Calu3 (cell line): Measurements from ENCODE around the gene FRS3. TPM values are rescaled to one million over a fixed set of nuclear protein-coding genes. Genes with fewer than 3 reads are reported as not detected.

Experiments
- BruUV-seq: library from RNA; stranded (reverse); fragments of 400-500 nt; replicated peaks from 2 replicates; lab custom pipeline; 2021; lab: Mats Ljungman, UMichigan
- CTCF ChIA-PET: fragments of 300-600 bp; sonication (Branson Sonifier 250); formaldehyde crosslinking; loops from one replicate; lab custom pipeline; 2022; ENCODE audit warnings: antibody characterized with exemption; lab: Charles Lee
- DNase-seq: peaks from one replicate; pipeline ENCODE4 v3.0.0; 2022
- H3K27ac Mint-ChIP-seq: one replicate; pipeline ENCODE4 v1.8.0; 2022; ENCODE audit warnings: mixed read lengths; ENCODE audit not compliant: unreplicated experiment
- H3K27me3 Mint-ChIP-seq: one replicate; pipeline ENCODE4 v1.8.0; 2022; ENCODE audit warnings: mixed read lengths; ENCODE audit not compliant: unreplicated experiment
- H3K36me3 Mint-ChIP-seq: one replicate; pipeline ENCODE4 v1.8.0; 2022; ENCODE audit warnings: mild to moderate bottlenecking, moderate library complexity, mixed read lengths; ENCODE audit not compliant: insufficient read depth, unreplicated experiment
- H3K4me1 Mint-ChIP-seq: one replicate; pipeline ENCODE4 v1.8.0; 2022; ENCODE audit warnings: mild to moderate bottlenecking, low read depth, mixed read lengths; ENCODE audit not compliant: unreplicated experiment
- H3K4me3 Mint-ChIP-seq: one replicate; pipeline ENCODE4 v1.8.0; 2022; ENCODE audit warnings: mild to moderate bottlenecking, low read depth, moderate library complexity, mixed read lengths; ENCODE audit not compliant: unreplicated experiment
- H3K9me3 Mint-ChIP-seq: one replicate; pipeline ENCODE4 v1.8.0; 2022; ENCODE audit warnings: low read depth, mixed read lengths; ENCODE audit not compliant: unreplicated experiment
- intact Hi-C: fragments of 100-400 bp; cut with micrococcal nuclease; formaldehyde crosslinking; loops from one replicate; pipeline ENCODE4 v1.10.0; 2022; ENCODE audit not compliant: unreplicated experiment
- total RNA-seq: library from RNA; stranded (reverse); gene quantifications from 2 replicates; pipeline ENCODE4 v1.2.3, GENCODE V29; 2022
- TF ChIP-seq, protein P1 (sequence below): fragments of 200-600 bp; IDR thresholded peaks from one replicate; pipeline ENCODE4 v1.8.0; 2022; ENCODE audit warnings: antibody characterized with exemption; ENCODE audit not compliant: unreplicated experiment

Gene FRS3
- total RNA-seq, 1 experiment from 2014 or later = 6.6 TPM

DNA sequence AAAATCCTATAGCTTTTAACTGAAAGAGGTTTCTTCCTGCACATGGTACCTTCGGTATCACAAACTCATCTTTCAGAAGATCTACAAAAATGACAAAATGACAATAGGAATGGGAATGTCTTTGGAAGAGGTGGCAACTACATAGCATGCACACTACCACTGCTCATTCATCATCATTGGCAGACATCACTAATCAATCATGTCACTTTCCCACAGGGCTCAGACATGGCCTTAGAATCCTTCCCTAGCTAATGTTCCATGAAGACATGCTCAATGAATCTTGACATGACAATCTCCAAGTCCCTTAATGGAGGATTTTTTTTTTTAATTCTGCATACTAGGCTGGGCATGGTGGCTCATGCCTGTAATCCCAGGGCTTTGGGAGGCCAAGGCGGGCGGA is 29.3 kb downstream of the FRS3 start:
- no peak for DNase-seq
- BruUV-seq = no TSS peak
- Mint-ChIP-seq H3K27me3 (peaks cover 10% of the 10 kb centered on the region), H3K36me3 (no peaks in the 10 kb centered on the region), H3K9me3 (no peaks in the 10 kb centered on the region), H3K27ac (no peak overlapping the region), H3K4me1 (peaks cover 12% of the 10 kb centered on the region), H3K4me3 (no peak overlapping the region)
- CTCF ChIA-PET = interaction anchor here (1.3 kb wide), 1 partner anchor 10 kb away, joined by 3 read pairs; no protein-coding TSS in a partner anchor
- TF ChIP-seq, protein P1, sequence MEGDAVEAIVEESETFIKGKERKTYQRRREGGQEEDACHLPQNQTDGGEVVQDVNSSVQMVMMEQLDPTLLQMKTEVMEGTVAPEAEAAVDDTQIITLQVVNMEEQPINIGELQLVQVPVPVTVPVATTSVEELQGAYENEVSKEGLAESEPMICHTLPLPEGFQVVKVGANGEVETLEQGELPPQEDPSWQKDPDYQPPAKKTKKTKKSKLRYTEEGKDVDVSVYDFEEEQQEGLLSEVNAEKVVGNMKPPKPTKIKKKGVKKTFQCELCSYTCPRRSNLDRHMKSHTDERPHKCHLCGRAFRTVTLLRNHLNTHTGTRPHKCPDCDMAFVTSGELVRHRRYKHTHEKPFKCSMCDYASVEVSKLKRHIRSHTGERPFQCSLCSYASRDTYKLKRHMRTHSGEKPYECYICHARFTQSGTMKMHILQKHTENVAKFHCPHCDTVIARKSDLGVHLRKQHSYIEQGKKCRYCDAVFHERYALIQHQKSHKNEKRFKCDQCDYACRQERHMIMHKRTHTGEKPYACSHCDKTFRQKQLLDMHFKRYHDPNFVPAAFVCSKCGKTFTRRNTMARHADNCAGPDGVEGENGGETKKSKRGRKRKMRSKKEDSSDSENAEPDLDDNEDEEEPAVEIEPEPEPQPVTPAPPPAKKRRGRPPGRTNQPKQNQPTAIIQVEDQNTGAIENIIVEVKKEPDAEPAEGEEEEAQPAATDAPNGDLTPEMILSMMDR = no peak
- intact Hi-C loops = no loop called here

DNA sequence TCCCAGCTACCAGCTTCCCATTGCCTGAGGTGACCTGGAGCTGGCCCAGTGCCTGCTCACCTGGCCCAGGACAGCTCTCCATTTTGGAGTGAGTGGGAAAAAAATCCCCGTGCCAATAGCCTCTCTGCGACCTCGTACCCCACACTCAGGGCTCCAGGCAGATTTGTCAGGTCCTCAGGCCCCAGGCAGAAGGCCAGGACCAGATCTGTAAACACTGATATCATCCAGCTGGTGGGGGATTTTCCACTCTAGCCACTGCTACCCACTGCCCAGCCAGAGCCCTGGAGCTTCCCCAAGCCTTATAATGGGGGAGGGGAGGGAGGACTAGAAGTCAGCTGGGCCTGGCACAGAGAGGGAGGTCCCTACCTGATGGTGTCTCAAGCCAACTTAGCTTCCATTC is 31.2 kb downstream of the FRS3 start:
- CTCF ChIA-PET = interaction anchor here (1.1 kb wide), 1 partner anchor 17 kb away, joined by 7 read pairs; no protein-coding TSS in a partner anchor
- H3K4me3 Mint-ChIP-seq = no peak overlapping the region

DNA sequence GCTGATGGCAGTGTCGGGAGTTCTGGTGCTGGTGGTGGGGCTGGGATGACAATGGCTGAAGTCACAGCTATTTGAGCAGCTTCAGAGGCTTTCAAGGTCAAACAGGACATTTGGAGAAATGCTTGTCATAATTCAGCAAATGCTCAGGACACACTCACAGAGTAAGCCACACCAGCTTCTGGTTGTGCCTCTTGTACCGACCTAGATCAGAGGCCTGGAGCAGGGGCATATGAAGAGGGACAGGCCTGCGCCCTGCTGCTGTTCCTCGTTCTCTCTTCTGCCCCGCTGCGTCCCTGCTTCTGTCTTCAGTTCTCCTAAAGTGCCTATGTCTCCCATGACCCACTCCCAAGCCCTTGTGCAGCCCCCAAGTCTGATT is 31.6 kb downstream of the FRS3 start:
- no TSS peak for BruUV-seq
- Mint-ChIP-seq H3K27me3 (no peaks in the 10 kb centered on the region), H3K9me3 (no peaks in the 10 kb centered on the region), H3K4me3 (no peak overlapping the region), H3K4me1 (peaks cover 20% of the 10 kb centered on the region), H3K36me3 (no peaks in the 10 kb centered on the region), H3K27ac (no peak overlapping the region)
- TF ChIP-seq, protein P1 = no peak
- CTCF ChIA-PET = interaction anchor here (1.1 to 1.2 kb wide), 2 partner anchors 11 to 17 kb away, joined by 4 to 7 read pairs; no protein-coding TSS in a partner anchor
- intact Hi-C loops = no loop called here
- DNase-seq = no peak

More for the DNA sequence above, 31.2 kb downstream of the FRS3 start:
- no peak overlapping the region for H3K27ac Mint-ChIP-seq
- H3K4me1 Mint-ChIP-seq = peaks cover 19% of the 10 kb centered on the region
- no peaks in the 10 kb centered on the region for H3K9me3 Mint-ChIP-seq
- no peaks in the 10 kb centered on the region for H3K27me3 Mint-ChIP-seq
- no peak for DNase-seq
- intact Hi-C loops = no loop called here
- no TSS peak for BruUV-seq
- TF ChIP-seq, protein P1 = no peak
- no peaks in the 10 kb centered on the region for H3K36me3 Mint-ChIP-seq

DNA sequence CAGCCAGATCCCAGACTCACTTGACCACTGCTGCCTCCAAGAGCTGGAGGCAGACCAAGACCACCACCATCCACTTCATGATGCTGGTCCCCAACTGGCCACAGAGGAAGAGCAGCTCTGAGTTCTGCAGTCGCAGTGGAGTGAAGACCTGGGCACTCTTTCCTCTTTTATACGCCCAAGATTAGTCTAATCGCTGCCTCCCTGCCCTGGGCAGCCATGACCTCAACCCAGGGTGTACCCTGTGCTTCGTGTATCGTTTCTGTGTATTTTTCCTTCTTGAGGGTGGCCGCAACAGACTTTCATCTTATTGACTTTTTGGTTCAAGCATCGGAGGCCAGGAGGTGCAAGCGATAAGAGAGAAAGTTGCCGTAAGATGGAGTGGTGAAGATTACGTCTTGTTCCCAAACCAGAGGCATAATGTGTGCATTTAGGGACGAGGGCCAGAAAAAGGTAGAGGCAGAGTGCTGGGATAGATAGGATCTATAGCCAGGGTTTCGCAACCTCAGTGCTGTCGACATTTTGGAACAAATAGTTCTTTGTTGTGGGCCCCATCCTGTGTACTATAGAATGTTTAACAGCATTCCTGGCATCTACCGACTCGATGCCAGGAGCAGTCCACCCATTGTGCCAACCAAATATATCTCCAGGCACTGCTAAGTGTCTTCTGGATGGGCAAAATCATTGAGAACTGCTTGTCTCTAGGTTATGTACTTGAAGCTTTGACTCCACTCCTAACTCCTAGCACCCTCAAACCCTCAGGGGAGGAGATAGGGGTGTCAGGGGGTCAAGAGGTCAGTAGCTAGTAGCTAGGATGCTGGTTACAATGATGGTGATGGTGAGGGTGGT is 32.2 kb downstream of the FRS3 start, which contains the start of gene PGC:
Gene PGC (minus strand): TSS at position 142 of the 846 bp plus-strand sequence. CDS start 63 bp downstream, at position 79.
- Mint-ChIP-seq H3K36me3 (no peaks in the 10 kb centered on the region), H3K4me3 (no peak within 1 kb of the TSS), H3K27me3 (no peaks in the 10 kb centered on the region), H3K4me1 (peaks cover 20% of the 10 kb centered on the region), H3K27ac (no peak within 1 kb of the TSS), H3K9me3 (no peaks in the 10 kb centered on the region)
- intact Hi-C loops = no loop called here
- TF ChIP-seq, protein P1 = no peak
- CTCF ChIA-PET = interaction anchor here (1.2 kb wide), 1 partner anchor 12 kb away, joined by 4 read pairs; no protein-coding TSS in a partner anchor
- BruUV-seq = no TSS peak
- DNase-seq = peak; percentile 49
